Stomach (tissue), 9 donors: Measurements from ENCODE around the gene ITPR1. TPM values are rescaled to one million over a fixed set of nuclear protein-coding genes. Genes with fewer than 3 reads are reported as not detected.
"Not testable (repeated sequence)": the region's sequence is repeated elsewhere in the genome, so short reads cannot be mapped to it uniquely, and the experiment has no call there.

Experiments used
- DNase-seq, 2 donors: peaks; one replicate each; pipeline versions ENCODE4 v3.0.0 to v3.0.0-alpha.2; 2013 to 2019
- H3K27ac ChIP-seq, 5 donors: fragments of 200-600 bp in 4 of 5; sonication (generic) in 4 of 5; one replicate each; pipeline ENCODE4 v1.5.1; 2013 to 2019; ENCODE audit warnings: mild to moderate bottlenecking in 1 of 5, moderate library complexity in 1 of 5
- H3K27me3 ChIP-seq, 3 donors: fragments of 200-600 bp; sonication (generic); one replicate each; pipeline ENCODE4 v1.5.1; 2017 to 2019; ENCODE audit warnings: mixed run types in 1 of 3
- H3K36me3 ChIP-seq, 4 donors: fragments of 200-600 bp; sonication (generic); 1 replicate in 3 of 4; 2 replicates in 1 of 4; pipeline ENCODE4 v1.5.1; 2016 to 2019
- H3K4me1 ChIP-seq, 4 donors: fragments of 200-600 bp; sonication (generic); one replicate each; pipeline ENCODE4 v1.5.1; 2016 to 2019
- H3K4me3 ChIP-seq, 4 donors: fragments of 200-600 bp; sonication (generic) in 3 of 4; one replicate each; pipeline ENCODE4 v1.5.1; 2016 to 2019; ENCODE audit warnings: mild to moderate bottlenecking in 1 of 4
- H3K9me3 ChIP-seq, 4 donors: fragments of 200-600 bp; sonication (generic); one replicate each; pipeline ENCODE4 v1.5.1; 2016 to 2019
- CTCF ChIP-seq, 7 experiments: fragments of 450-650 bp in 4 of 7; fragments of 200-600 bp in 3 of 7; sonication (generic) in 3 of 7; IDR thresholded peaks; one replicate each; pipeline ENCODE4 v1.5.1; 2016 to 2019; ENCODE audit warnings: antibody characterized with exemption in 7 of 7, control low read depth in 2 of 7, mild to moderate bottlenecking in 1 of 7
- EP300 ChIP-seq: sonication (generic); formaldehyde crosslinking; IDR thresholded peaks from one replicate; pipeline ENCODE4 v1.6.1; 2017; ENCODE audit warnings: antibody characterized with exemption
- POLR2A ChIP-seq, 4 donors: fragments of 450-650 bp; IDR thresholded peaks; one replicate each; pipeline ENCODE4 v1.6.1; 2016; ENCODE audit warnings: antibody characterized with exemption in 4 of 4, control low read depth in 2 of 4, mild to moderate bottlenecking in 1 of 4, moderate library complexity in 1 of 4
- POLR2AphosphoS5 ChIP-seq, 3 donors: sonication (generic); formaldehyde crosslinking; IDR thresholded peaks; one replicate each; pipeline ENCODE4 v1.6.1; 2016; ENCODE audit warnings: antibody characterized with exemption in 3 of 3
- WGBS, 5 donors: extraction: QIAGEN DNeasy Blood & Tissue Kit in 3 of 5; methylation state at CpG; one replicate each; pipeline versions ENCODE4 v1.1.5 to v1.1.7; 2013 to 2018; 5-methylcytosine and 5-hydroxymethylcytosine counted together
- intact Hi-C: fragments of 100-400 bp; cut with DNase I; formaldehyde crosslinking; loops from one replicate; pipeline ENCODE4 v1.15.1; 2023; ENCODE audit warnings: low total_unique reads
- polyA plus RNA-seq, 3 donors: library from polyadenylated mRNA; stranded (reverse); fragments of 200-250 nt; gene quantifications; one replicate each; pipeline ENCODE4 v1.2.3, GENCODE V29; 2013
- total RNA-seq, 5 donors: library from RNA; depleted of rRNA; stranded (reverse); fragments of >200 nt; gene quantifications; one replicate each; pipeline versions ENCODE4 v1.1.0 to v1.2.3, GENCODE V29; 2014 to 2016
- donor health status: healthy with polysubstance abuse.
- donor health status: Bipolar disorder and iron deficiency.
- donor health status: healthy.

The ITPR1 gene
- total and polyA plus RNA-seq, 8 donors = 6.6 to 192 (median 32.9) TPM

DNA sequence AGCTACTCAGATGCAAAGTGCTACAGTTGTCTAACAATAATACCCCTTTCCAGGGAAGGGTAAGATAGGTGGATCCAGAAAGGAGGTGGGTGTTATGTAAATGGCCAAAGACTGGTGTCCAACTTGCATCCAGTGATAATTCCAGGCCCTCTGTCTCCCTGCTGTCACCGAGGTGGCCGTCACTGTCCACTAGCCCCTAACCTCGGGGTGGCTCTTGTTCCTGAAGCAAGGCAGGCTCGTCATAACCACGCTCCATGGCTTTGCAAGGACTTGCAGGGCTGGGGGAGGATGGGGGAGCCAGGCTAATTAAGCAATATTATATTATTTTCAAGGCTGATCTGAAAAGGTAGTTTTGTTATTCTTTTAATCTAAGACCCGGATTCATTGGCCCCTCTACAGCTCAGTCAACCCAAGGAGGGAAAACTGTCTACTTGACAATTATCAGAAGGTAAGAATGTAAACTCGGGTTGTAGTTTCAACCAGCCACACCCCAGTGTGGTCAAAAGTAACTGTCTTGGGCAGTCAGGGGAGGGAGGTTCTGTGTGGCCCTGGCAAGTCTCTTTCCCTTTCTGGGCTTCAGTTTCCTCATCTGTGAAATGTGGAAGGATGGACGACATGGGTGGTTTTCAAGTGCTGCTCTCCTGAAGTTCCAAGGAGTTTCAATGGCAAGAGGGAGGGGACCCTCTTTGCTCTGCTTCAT is 266.0 kb downstream of the ITPR1 start:
- Histone ChIP-seq H3K4me3 (no peak overlapping the region), H3K9me3 (no peaks in the 10 kb centered on the region), H3K27me3 (no peaks in the 10 kb centered on the region), H3K4me1 (peaks cover 0 to 32% (median 12%) of the 10 kb centered on the region in 4 donors), H3K27ac (peak overlapping the region in 1 of 5 donors; percentile 1), H3K36me3 (peaks cover 0 to 34% (median 32%) of the 10 kb centered on the region in 4 donors)
- intact Hi-C loops = no loop called here
- no peak for DNase-seq
- WGBS, 5 donors = 74 to 88% (median 81%) methylated on average over 8 of the region's 8 CpGs
- no peak for TF ChIP-seq POLR2AphosphoS5 (IDR thresholded peaks at IDR 0.05)

- Histone ChIP-seq H3K4me3 (no peak overlapping the region), H3K4me1 (peaks cover 0 to 31% (median 12%) of the 10 kb centered on the region in 4 donors), H3K27me3 (no peaks in the 10 kb centered on the region), H3K36me3 (peaks cover 0 to 29% (median 26%) of the 10 kb centered on the region in 4 donors), H3K9me3 (no peaks in the 10 kb centered on the region), H3K27ac (peak overlapping the region in 1 of 5 donors; percentile 1)
- no peak for TF ChIP-seq POLR2AphosphoS5 (IDR thresholded peaks at IDR 0.05)
- TF ChIP-seq CTCF (IDR thresholded peaks at IDR 0.05) = no peak
- TF ChIP-seq EP300 = no peak
- no peak for DNase-seq
- 64 to 83% (median 72%) methylated on average over 12 of the region's 12 CpGs for WGBS, 5 donors
- intact Hi-C loops = no loop called here
Observed at GRCh38 chr3:4759689-4760312, 266.7 kb downstream of the ITPR1 start.

DNA sequence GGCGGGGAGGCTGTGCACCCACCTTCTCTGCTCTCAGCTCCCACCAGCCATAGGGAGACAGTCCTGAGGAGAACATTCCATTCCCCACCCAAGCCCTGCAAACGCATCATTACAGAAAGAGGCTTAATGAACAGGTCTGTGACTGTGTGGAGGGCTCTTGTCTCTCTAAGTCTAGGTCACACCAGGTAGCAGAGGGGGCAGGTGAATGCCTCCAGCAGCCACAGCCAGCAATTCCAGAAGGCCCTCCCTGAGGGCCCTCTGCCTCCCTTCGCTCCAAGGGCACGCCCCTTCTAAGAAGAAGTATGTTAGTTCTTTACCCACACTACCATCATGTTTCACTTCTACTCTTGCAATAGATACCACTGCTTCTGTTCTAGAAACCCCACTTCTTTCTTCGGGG is 268.6 kb downstream of the ITPR1 start:
- Histone ChIP-seq H3K4me1 (peaks cover 0 to 18% (median 10%) of the 10 kb centered on the region in 4 donors), H3K27me3 (no peaks in the 10 kb centered on the region), H3K4me3 (no peak overlapping the region), H3K9me3 (peaks cover 0 to 4% (median 0%) of the 10 kb centered on the region in 4 donors), H3K27ac (peak overlapping the region in 3 of 5 donors; percentile 31 to 63 (median 46)), H3K36me3 (peaks cover 0 to 38% (median 36%) of the 10 kb centered on the region in 4 donors)
- no peak for TF ChIP-seq EP300
- no peak for TF ChIP-seq CTCF (IDR thresholded peaks at IDR 0.05)
- TF ChIP-seq POLR2A (IDR thresholded peaks at IDR 0.05) = no peak
- TF ChIP-seq POLR2AphosphoS5 (IDR thresholded peaks at IDR 0.05) = no peak
- WGBS, 5 donors = 85 to 93% (median 92%) methylated on average over 5 of the region's 5 CpGs
- DNase-seq = no peak
- intact Hi-C loops = no loop called here

- intact Hi-C loops, H3K27me3 ChIP-seq, H3K9me3 ChIP-seq, H3K4me3 ChIP-seq: not testable (repeated sequence)
- peaks cover 0 to 47% (median 41%) of the 10 kb centered on the region in 4 donors for H3K36me3 ChIP-seq
- H3K27ac ChIP-seq = peak overlapping the region in 3 of 5 donors; percentile 31 to 63 (median 46)
- DNase-seq = peak in 1 of 2 donors; percentile 94
- peaks cover 0 to 14% (median 4%) of the 10 kb centered on the region in 4 donors for H3K4me1 ChIP-seq
- 80 to 95% (median 83%) methylated on average over 2 of the region's 2 CpGs for WGBS, 5 donors
Observed at GRCh38 chr3:4762481-4763230, 269.5 kb downstream of the ITPR1 start.

DNA sequence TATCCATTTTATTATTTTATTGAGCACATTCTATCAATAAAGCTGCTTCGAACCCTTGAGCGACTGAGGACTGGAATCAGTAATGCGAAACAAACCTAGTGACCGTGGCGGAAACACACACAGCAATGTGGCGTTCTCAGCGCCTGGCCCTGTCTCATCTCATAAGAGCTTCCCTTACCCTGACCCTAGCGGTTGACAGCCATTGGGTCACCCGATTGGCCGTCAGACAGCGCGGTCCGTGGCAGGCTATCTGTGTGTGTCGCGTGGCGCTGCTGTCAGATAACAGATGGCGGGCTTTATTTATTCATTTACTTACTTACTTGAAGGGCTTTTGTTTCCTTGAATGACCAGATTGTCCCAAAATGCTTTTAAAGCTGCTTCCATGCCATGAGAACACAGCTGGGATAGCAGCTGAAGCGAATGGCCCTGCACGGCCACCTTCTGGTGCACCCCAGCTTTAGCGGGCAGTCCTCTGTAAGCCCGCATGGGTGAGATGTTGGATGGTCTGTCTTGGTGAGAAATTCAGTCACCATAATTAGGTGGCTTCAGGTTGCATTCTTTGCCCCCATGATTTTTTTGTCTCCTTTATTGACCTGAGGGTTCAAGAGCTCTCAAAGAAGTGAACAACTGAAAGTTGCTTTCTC is 270.6 kb downstream of the ITPR1 start:
- Histone ChIP-seq H3K4me3 (no peak overlapping the region), H3K4me1 (peaks cover 0 to 7% (median 0%) of the 10 kb centered on the region in 4 donors), H3K27me3 (no peaks in the 10 kb centered on the region), H3K36me3 (peaks cover 0 to 53% (median 51%) of the 10 kb centered on the region in 4 donors), H3K9me3 (peaks cover 0 to 4% (median 0%) of the 10 kb centered on the region in 4 donors), H3K27ac (no peak overlapping the region)
- intact Hi-C loops = no loop called here
- 96 to 98% (median 96%) methylated on average over 21 of the region's 21 CpGs for WGBS, 5 donors
- no peak for DNase-seq
- TF ChIP-seq EP300 = no peak
- TF ChIP-seq POLR2A (IDR thresholded peaks at IDR 0.05) = no peak
- no peak for TF ChIP-seq POLR2AphosphoS5 (IDR thresholded peaks at IDR 0.05)
- no peak for TF ChIP-seq CTCF (IDR thresholded peaks at IDR 0.05)
